HG03103 (cell line): ENCODE measurements around the gene AP2A2.

Source experiments
- ATAC-seq: cut with Tn5 transposase; IDR thresholded peaks from one replicate; pipeline ENCODE4 v1.9.1; 2021; ENCODE audit warnings: low read depth; ENCODE audit not compliant: unreplicated experiment

AP2A2 gene

DNA sequence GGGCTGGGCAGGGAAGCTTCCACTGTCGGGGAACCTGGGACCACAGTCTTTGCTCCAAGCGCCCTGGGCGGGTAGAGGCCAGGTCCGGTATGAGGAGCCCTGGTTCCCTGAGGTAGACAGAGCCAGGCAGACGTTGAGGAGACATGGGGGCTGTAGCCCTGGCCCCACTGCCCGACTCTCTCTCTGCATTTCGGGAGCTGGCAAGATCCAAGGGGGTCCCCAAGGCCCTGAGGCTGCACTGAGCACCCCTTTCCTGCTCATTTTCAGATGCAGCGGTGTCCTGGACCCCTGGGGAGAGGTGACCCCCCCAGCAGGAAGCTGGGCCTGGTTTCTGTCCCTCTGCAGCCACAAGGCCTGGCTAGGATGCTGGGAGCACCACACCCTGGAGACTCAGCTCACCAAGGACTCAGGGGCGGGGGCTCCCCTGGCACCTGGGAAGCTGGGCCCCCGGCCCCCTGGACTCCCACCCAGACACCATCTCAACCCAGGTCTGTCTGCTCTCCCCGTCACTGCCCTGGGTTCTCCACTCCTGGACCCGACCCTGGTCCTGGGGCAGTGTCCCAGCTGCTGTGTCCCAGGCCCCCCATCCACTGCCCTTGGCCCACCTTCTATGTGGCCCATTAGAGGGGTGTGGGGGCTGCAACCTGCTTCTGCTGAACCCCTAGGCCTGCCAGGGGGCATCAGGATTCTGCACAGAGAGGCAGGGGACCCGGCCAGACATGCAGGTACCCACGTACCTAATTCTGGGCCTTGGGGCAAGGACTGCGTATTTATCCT lies 125.9 kb downstream of the AP2A2 start:
- ATAC-seq: no peak

DNA sequence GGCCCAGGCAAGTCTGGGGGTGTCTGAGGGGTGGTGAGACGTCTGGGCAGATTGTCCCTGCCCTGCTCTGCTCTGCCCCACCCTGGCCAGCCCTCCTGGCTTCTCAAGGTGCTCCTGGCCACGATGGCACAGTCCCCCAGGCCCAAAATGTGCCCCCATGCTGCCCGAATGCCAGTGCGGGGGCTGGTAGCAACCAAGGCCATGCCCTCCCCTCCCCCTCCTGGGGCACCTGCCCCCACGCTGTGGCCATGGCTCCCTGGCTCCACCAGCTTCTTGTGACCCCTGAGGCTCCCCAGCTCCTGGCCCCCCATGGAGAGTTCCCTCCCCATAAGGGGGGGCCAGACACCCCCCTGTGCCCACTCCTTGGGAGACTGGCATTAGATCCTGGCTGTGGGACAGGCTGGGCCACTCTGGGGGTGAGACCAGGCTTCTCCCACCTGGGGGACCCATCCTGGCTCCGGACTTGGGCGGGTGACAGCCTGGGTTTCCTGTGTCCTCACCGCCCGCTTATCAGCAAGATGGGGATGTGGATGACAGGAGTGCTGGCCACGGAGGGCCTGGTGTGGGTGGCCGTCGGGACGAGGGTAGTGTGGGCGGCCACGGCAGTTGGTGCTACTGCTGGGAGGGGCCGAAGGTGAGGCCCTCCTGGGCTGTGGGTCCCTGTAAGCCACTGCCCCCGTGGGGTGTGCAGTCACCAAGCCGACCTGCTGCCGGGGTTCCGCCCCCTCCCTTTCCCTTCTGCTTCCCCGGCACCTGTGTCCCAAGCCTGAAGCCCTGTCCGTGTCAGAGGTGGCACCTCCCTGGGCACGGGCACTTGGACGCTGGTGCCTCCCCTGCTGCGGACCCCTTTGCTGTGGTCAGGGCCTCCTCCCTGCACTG lies 126.7 kb downstream of the AP2A2 start:
- ATAC-seq: no peak

DNA sequence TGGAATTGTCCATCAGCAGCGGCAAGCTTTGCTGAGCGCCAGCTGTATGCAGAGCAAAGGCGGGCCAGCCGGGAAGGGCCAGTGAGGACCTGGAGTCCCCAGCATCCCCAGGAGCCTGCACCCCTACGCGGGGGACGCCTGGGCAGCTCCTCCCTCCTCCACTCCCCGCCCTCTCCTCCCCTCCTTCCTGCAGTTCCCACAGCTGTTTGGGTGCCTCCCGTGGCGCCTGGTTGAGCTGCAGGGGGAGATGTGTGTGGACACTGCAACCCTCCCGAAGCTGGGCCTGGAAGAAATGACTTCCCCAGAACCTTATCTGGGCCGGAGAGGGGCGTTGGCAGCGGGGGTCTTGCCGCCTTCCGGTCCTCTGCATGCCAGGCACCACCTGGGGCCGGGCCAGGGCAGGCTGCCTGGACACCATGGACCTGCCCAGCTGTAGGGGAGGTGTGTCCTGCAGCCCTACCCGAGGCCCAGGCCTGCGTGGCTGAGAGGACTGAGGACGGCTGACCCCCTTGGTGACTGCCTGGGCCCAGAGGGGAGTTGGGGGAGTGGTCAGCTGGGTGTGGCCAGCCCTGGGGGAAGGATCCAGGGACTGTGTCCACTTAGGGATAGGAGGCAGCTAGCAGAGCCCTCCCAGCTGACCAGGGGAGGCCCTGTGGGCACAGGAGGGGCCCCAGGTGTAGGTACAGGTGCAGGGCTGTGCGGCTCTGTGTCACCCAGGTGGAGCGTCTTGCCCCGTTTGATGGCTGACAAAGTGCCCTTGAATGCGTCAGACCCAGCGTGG lies 127.6 kb downstream of the AP2A2 start:
- ATAC-seq: no peak

DNA sequence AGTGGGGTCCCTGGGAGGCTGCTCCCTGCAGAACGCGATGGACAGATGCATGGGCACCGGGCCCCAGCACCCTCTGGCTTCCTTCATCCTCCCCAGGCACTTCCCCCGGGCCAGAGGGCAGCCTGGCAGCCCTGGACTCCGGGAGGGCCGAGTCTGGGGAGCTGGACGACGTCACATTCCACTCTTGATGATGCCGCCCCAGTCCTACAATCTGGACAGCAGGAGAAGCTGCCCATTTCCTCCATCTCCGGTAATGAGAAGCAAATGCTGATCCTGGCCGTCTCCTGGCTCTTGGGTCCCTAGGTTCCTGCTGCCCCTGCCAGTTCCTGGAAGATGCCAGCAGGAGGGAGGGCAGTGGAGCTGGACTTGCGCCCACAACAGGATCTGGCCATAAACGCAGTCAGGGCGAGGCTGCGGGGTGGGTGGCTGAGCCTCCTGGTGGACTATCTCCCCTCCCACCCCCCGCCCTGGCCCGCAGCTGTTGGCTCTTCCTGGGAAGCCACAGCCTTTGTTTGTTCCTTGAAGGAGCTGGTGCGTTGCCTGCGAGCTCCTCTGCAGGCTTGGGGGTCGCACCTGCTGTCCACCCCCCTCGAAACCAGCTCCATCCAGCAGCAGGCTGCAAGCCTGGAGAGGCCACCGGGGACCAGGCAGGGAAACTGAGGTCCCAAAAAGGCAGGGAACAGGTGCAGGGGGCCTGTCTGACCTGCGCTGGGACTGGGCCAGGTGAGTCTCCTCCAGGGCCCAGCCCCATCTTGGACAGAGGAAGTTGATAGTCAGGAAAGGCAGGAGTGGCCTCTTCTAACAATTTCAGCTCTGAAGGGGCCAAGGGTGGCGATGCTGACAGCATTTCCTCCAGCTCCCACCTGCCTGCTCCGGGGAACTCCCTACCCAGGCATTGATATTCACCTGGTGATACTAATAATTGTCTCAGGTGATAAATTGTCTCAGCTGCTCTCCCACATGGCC lies 128.8 kb downstream of the AP2A2 start:
- ATAC-seq: no peak

DNA sequence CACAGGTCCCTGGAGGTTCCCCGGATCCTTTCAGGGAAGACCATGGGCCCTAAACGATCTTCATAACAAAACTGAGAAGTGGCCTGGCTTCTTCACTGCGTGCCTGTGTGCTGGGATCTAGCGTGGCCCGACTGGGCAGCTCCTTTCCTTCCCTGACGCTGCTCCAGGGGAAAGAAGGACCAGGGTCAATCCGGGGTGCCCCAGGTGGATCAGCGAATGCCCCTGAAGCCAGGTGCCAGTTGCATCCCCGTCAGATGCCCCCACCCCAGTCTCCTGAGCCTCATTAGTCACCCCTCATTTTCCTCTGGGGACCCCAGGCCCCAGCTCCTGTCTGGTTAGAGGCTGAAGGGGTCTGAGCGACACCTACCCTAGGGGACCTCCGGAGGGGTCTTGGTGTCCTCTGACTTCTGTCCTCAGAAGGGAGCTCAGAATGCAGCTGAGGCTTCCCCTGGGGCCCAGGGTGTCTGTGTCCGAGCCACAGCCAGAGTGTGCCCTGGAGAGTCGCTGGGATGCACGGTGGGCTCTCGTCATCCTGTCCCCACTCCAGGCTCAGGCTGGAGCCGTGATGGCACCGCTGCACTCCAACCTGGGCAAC lies 129.5 kb downstream of the AP2A2 start:
- ATAC-seq: no peak

DNA sequence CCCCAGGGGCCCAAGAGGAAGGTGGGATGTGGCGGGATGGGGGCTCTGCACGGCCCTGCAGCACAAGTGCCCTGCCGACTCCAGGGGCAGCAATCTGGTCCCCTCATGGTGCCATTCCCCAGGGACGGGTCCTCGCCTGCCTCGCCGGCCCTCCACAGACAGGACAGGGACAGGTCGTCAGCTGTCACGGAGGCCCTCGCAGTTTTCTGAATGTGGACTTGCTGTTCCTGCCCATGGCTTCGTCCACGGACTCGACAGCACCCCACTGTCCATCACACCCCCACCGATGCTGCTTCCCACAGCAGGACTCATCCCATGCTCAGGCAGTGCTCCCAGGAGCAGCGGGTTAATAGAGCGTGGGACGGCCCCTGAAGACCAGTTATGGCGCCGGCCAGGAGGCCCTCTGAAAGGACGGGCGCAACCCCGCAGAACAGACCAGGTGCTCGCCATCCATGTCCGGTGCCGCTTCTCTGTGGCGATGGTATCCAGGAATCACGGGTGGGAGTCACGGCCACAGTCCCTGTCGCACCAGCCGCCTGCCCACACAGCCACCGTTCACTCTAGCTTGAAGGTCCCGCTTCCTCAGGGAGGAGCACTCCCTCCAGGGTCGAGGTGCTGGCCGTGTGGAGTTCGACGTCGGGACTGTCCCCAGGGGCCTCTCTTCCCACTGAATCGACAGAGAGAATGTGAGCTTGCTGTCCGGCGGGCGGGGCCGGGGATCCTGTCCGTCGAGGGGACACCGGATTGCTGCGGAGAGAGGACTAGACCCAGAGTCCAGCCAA lies 130.5 kb downstream of the AP2A2 start:
- ATAC-seq: no peak

DNA sequence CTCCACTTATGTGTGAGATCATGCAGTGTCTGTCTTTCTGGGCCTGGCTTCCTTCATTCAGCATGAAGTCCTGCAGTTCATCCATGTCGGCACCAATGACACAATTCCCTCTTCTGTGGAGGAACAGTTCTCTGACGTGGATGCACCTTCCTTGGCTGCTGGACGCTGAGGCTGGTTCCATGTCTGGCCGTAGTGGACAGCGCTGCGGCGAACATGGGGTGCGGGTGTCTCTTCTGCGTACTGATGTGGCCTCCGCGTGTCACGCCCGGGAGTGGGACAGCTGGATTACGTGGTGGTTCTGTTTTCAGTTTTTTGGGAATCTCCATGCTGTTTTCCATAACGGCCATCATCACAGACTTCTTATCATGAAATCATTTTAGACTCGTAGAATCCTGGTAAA lies 132.1 kb downstream of the AP2A2 start:
- no peak for ATAC-seq

DNA sequence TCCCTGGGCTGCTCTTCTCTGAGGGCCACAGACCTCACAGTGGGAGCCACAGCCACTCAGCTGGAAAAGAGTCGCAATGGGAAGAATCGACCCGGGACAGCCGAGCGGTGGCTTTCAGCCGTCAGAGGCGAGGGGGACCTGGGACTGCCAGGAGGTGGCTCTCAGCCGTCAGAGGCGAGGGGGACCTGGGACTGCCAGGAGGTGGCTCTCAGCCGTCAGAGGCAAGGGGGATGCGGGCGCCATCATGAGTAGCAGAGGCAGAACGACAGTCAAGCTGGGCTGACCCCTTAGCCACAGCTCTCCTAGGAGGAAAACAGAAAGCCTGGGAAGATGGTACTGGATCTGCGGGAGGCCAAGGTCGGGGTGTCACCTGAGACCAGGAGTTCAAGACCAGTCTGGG lies 134.1 kb downstream of the AP2A2 start:
- no peak for ATAC-seq

DNA sequence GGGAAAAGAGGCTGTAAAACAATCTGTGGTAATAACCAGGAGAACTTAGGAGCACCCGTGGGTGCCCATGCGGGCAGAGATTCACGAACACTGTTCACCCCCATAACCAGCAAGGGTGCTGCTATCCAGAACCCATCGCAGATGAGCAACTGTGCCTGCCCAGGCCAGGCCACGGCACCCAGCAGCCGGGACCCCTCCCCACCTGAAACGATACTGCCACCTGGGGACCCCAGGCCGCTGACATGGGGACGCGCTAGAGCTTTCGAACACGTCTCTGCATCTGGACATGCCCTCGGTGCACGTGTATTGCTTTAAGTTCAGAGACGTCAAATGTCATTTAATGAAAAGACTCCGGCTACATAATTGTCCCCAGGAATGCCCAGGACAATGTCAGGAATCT lies 134.7 kb downstream of the AP2A2 start:
- no peak for ATAC-seq

DNA sequence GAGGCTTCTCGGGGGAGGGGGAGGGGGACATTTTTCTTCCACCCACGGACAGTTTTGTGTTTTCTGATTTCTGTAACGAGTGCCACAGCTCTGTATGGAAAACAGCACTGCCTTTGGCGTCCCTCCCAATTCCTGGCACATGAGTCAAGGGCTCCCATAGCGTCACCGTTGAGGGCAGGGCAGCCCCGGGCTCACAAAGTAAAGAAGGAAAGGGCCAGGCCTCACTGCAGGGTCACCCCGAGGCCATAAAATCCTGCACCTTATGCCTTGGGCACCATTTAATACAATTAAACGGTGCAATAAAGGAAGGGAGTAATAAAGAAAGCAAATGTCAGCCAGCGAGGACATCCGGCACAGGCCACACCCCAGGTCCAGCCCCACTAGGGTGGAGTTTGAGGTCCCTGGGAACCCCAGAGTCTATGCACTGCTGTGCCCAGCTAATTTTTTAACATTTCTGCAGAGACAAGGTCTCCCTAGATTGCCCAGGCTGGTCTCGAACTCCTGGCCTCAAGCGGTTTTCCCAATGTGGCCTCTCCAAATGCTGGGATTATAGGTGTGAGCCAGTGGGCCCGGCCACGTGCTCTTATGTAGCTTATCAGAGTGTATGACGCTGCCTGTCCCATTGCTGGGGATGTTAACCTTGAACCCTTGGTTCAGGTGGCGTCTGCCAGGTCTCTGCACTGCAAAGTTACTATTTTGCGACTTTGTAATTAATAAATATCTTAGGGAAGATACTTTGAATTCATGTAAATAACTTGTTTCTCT lies 135.4 kb downstream of the AP2A2 start:
- ATAC-seq: no peak
